Measurements from ENCODE around the gene FYN. TPM values are rescaled to one million over a fixed set of nuclear protein-coding genes. Genes with fewer than 3 reads are reported as not detected.

FYN gene
- total and polyA plus RNA-seq, 2 donors = 93.9 to 97.6 TPM

GRCh38 chr6:111753573-111753972 lies 119.7 kb downstream of the FYN start:
- H3K9me3 ChIP-seq (ENCODE audit: control insufficient read depth in 2 of 2, insufficient read depth in 1 of 2, low read length in 1 of 2) = no peaks in the 10 kb centered on the region
- H3K36me3 ChIP-seq (ENCODE audit: control insufficient read depth in 2 of 2, insufficient read depth in 2 of 2, low read length in 1 of 2) = peaks cover 3 to 7% of the 10 kb centered on the region in 2 donors
- no peak for DNase-seq (ENCODE audit: low read depth in 6 of 9, low spot score in 9 of 9)
- H3K4me3 ChIP-seq (ENCODE audit: low read length in 2 of 2) = no peak overlapping the region
- no peaks in the 10 kb centered on the region for H3K27me3 ChIP-seq (ENCODE audit: control insufficient read depth in 2 of 2, insufficient read depth in 1 of 2, low read length in 1 of 2)
- no peak overlapping the region for H3K27ac ChIP-seq (ENCODE audit: low read depth in 1 of 2, low read length in 1 of 2)
- whole genome bisulfite sequencing = 80% methylated on average over 2 of the region's 2 CpGs
- H3K4me1 ChIP-seq (ENCODE audit: control insufficient read depth in 2 of 2, insufficient read depth in 2 of 2, low read length in 2 of 2) = peaks cover 18 to 32% of the 10 kb centered on the region in 2 donors

GRCh38 chr6:111752476-111752875 lies 120.8 kb downstream of the FYN start:
- Histone ChIP-seq H3K4me3 (ENCODE audit: low read length in 2 of 2) (no peak overlapping the region), H3K9me3 (ENCODE audit: control insufficient read depth in 2 of 2, insufficient read depth in 1 of 2, low read length in 1 of 2) (no peaks in the 10 kb centered on the region), H3K36me3 (ENCODE audit: control insufficient read depth in 2 of 2, insufficient read depth in 2 of 2, low read length in 1 of 2) (peaks cover 3 to 11% of the 10 kb centered on the region in 2 donors), H3K27ac (ENCODE audit: low read depth in 1 of 2, low read length in 1 of 2) (peak overlapping the region; percentile 38 to 48), H3K4me1 (ENCODE audit: control insufficient read depth in 2 of 2, insufficient read depth in 2 of 2, low read length in 2 of 2) (peaks cover 28 to 36% of the 10 kb centered on the region in 2 donors), H3K27me3 (ENCODE audit: control insufficient read depth in 2 of 2, insufficient read depth in 1 of 2, low read length in 1 of 2) (no peaks in the 10 kb centered on the region)
- DNase-seq (ENCODE audit: low read depth in 6 of 9, low spot score in 9 of 9) = no peak

- H3K4me1 ChIP-seq (ENCODE audit: control insufficient read depth in 2 of 2, insufficient read depth in 2 of 2, low read length in 2 of 2) = peaks cover 36 to 43% of the 10 kb centered on the region in 2 donors
- WGBS = 64% methylated on average over 6 of the region's 6 CpGs
- H3K9me3 ChIP-seq (ENCODE audit: control insufficient read depth in 2 of 2, insufficient read depth in 1 of 2, low read length in 1 of 2) = no peaks in the 10 kb centered on the region
- H3K4me3 ChIP-seq (ENCODE audit: low read length in 2 of 2) = no peak overlapping the region
- H3K36me3 ChIP-seq (ENCODE audit: control insufficient read depth in 2 of 2, insufficient read depth in 2 of 2, low read length in 1 of 2) = peaks cover 3 to 12% of the 10 kb centered on the region in 2 donors
- DNase-seq (ENCODE audit: low read depth in 6 of 9, low spot score in 9 of 9) = peak; percentile 49 to 91 (median 76)
- H3K27ac ChIP-seq (ENCODE audit: low read depth in 1 of 2, low read length in 1 of 2) = peak overlapping the region; percentile 72 to 80
- no peaks in the 10 kb centered on the region for H3K27me3 ChIP-seq (ENCODE audit: control insufficient read depth in 2 of 2, insufficient read depth in 1 of 2, low read length in 1 of 2)
These were observed 122.2 kb downstream of the FYN start for GRCh38 chr6:111750753-111751673.

GRCh38 chr6:111750153-111750552 lies 123.1 kb downstream of the FYN start:
- no peak overlapping the region for H3K4me3 ChIP-seq (ENCODE audit: low read length in 2 of 2)
- H3K27ac ChIP-seq (ENCODE audit: low read depth in 1 of 2, low read length in 1 of 2) = no peak overlapping the region
- peaks cover 36 to 46% of the 10 kb centered on the region in 2 donors for H3K4me1 ChIP-seq (ENCODE audit: control insufficient read depth in 2 of 2, insufficient read depth in 2 of 2, low read length in 2 of 2)
- DNase-seq (ENCODE audit: low read depth in 6 of 9, low spot score in 9 of 9) = no peak
- H3K27me3 ChIP-seq (ENCODE audit: control insufficient read depth in 2 of 2, insufficient read depth in 1 of 2, low read length in 1 of 2) = no peaks in the 10 kb centered on the region
- WGBS = 95% methylated on average over 7 of the region's 7 CpGs
- H3K36me3 ChIP-seq (ENCODE audit: control insufficient read depth in 2 of 2, insufficient read depth in 2 of 2, low read length in 1 of 2) = peaks cover 3 to 18% of the 10 kb centered on the region in 2 donors
- H3K9me3 ChIP-seq (ENCODE audit: control insufficient read depth in 2 of 2, insufficient read depth in 1 of 2, low read length in 1 of 2) = no peaks in the 10 kb centered on the region

GRCh38 chr6:111748231-111748647 lies 125.0 kb downstream of the FYN start:
- no peaks in the 10 kb centered on the region for H3K27me3 ChIP-seq (ENCODE audit: control insufficient read depth in 2 of 2, insufficient read depth in 1 of 2, low read length in 1 of 2)
- no peaks in the 10 kb centered on the region for H3K9me3 ChIP-seq (ENCODE audit: control insufficient read depth in 2 of 2, insufficient read depth in 1 of 2, low read length in 1 of 2)
- DNase-seq (ENCODE audit: low read depth in 6 of 9, low spot score in 9 of 9) = no peak
- peak overlapping the region in 1 of 2 donors; percentile 80 for H3K27ac ChIP-seq (ENCODE audit: low read depth in 1 of 2, low read length in 1 of 2)
- 88% methylated on average over 3 of the region's 3 CpGs for WGBS
- no peak overlapping the region for H3K4me3 ChIP-seq (ENCODE audit: low read length in 2 of 2)
- H3K36me3 ChIP-seq (ENCODE audit: control insufficient read depth in 2 of 2, insufficient read depth in 2 of 2, low read length in 1 of 2) = peaks cover 0 to 18% of the 10 kb centered on the region in 2 donors
- H3K4me1 ChIP-seq (ENCODE audit: control insufficient read depth in 2 of 2, insufficient read depth in 2 of 2, low read length in 2 of 2) = peaks cover 36 to 49% of the 10 kb centered on the region in 2 donors

- 79% methylated on average over 5 of the region's 5 CpGs for WGBS
- H3K27me3 ChIP-seq (ENCODE audit: control insufficient read depth in 2 of 2, insufficient read depth in 1 of 2, low read length in 1 of 2) = no peaks in the 10 kb centered on the region
- no peak overlapping the region for H3K4me3 ChIP-seq (ENCODE audit: low read length in 2 of 2)
- H3K36me3 ChIP-seq (ENCODE audit: control insufficient read depth in 2 of 2, insufficient read depth in 2 of 2, low read length in 1 of 2) = peaks cover 0 to 18% of the 10 kb centered on the region in 2 donors
- peaks cover 36 to 49% of the 10 kb centered on the region in 2 donors for H3K4me1 ChIP-seq (ENCODE audit: control insufficient read depth in 2 of 2, insufficient read depth in 2 of 2, low read length in 2 of 2)
- peak overlapping the region in 1 of 2 donors; percentile 80 for H3K27ac ChIP-seq (ENCODE audit: low read depth in 1 of 2, low read length in 1 of 2)
- H3K9me3 ChIP-seq (ENCODE audit: control insufficient read depth in 2 of 2, insufficient read depth in 1 of 2, low read length in 1 of 2) = no peaks in the 10 kb centered on the region
- no peak for DNase-seq (ENCODE audit: low read depth in 6 of 9, low spot score in 9 of 9)
These were observed 125.4 kb downstream of the FYN start for GRCh38 chr6:111747829-111748228.

GRCh38 chr6:111747396-111747795 lies 125.9 kb downstream of the FYN start:
- Histone ChIP-seq H3K27ac (ENCODE audit: low read depth in 1 of 2, low read length in 1 of 2) (peak overlapping the region in 1 of 2 donors; percentile 80), H3K4me1 (ENCODE audit: control insufficient read depth in 2 of 2, insufficient read depth in 2 of 2, low read length in 2 of 2) (peaks cover 34 to 46% of the 10 kb centered on the region in 2 donors), H3K27me3 (ENCODE audit: control insufficient read depth in 2 of 2, insufficient read depth in 1 of 2, low read length in 1 of 2) (no peaks in the 10 kb centered on the region), H3K36me3 (ENCODE audit: control insufficient read depth in 2 of 2, insufficient read depth in 2 of 2, low read length in 1 of 2) (peaks cover 0 to 19% of the 10 kb centered on the region in 2 donors), H3K4me3 (ENCODE audit: low read length in 2 of 2) (no peak overlapping the region), H3K9me3 (ENCODE audit: control insufficient read depth in 2 of 2, insufficient read depth in 1 of 2, low read length in 1 of 2) (no peaks in the 10 kb centered on the region)
- DNase-seq (ENCODE audit: low read depth in 6 of 9, low spot score in 9 of 9) = peak in 2 of 9 donors; percentile 44 to 70
- 64% methylated on average over 6 of the region's 6 CpGs for WGBS

GRCh38 chr6:111746983-111747382 lies 126.3 kb downstream of the FYN start:
- DNase-seq (ENCODE audit: low read depth in 6 of 9, low spot score in 9 of 9) = no peak
- Histone ChIP-seq H3K27ac (ENCODE audit: low read depth in 1 of 2, low read length in 1 of 2) (peak overlapping the region; percentile 62 to 80), H3K4me3 (ENCODE audit: low read length in 2 of 2) (no peak overlapping the region), H3K4me1 (ENCODE audit: control insufficient read depth in 2 of 2, insufficient read depth in 2 of 2, low read length in 2 of 2) (peaks cover 34 to 44% of the 10 kb centered on the region in 2 donors), H3K36me3 (ENCODE audit: control insufficient read depth in 2 of 2, insufficient read depth in 2 of 2, low read length in 1 of 2) (peaks cover 0 to 20% of the 10 kb centered on the region in 2 donors), H3K27me3 (ENCODE audit: control insufficient read depth in 2 of 2, insufficient read depth in 1 of 2, low read length in 1 of 2) (no peaks in the 10 kb centered on the region), H3K9me3 (ENCODE audit: control insufficient read depth in 2 of 2, insufficient read depth in 1 of 2, low read length in 1 of 2) (no peaks in the 10 kb centered on the region)

GRCh38 chr6:111745636-111746035 lies 127.6 kb downstream of the FYN start:
- no peak for DNase-seq (ENCODE audit: low read depth in 6 of 9, low spot score in 9 of 9)
- peaks cover 26 to 32% of the 10 kb centered on the region in 2 donors for H3K4me1 ChIP-seq (ENCODE audit: control insufficient read depth in 2 of 2, insufficient read depth in 2 of 2, low read length in 2 of 2)
- no peak overlapping the region for H3K4me3 ChIP-seq (ENCODE audit: low read length in 2 of 2)
- peaks cover 2 to 30% of the 10 kb centered on the region in 2 donors for H3K36me3 ChIP-seq (ENCODE audit: control insufficient read depth in 2 of 2, insufficient read depth in 2 of 2, low read length in 1 of 2)
- 43% methylated on average over 1 of the region's 1 CpG for WGBS
- H3K9me3 ChIP-seq (ENCODE audit: control insufficient read depth in 2 of 2, insufficient read depth in 1 of 2, low read length in 1 of 2) = no peaks in the 10 kb centered on the region
- no peaks in the 10 kb centered on the region for H3K27me3 ChIP-seq (ENCODE audit: control insufficient read depth in 2 of 2, insufficient read depth in 1 of 2, low read length in 1 of 2)
- no peak overlapping the region for H3K27ac ChIP-seq (ENCODE audit: low read depth in 1 of 2, low read length in 1 of 2)
